Choroid plexus epithelial cell (primary cell): Measurements from ENCODE around the gene MARK4.

ENCODE experiments used
- DNase-seq: peaks from one replicate; pipeline ENCODE4 v3.0.0-alpha.2; 2010; ENCODE audit warnings: low read depth
- H3K4me3 ChIP-seq: 2 replicates; pipeline ENCODE4 v1.5.1; 2011; ENCODE audit warnings: low read depth, mild to moderate bottlenecking, control low read depth, low read length, moderate library complexity
- TF ChIP-seq, protein P1 (sequence below): conservative IDR thresholded peaks from 2 replicates; pipeline ENCODE4 v1.5.1; 2011; ENCODE audit warnings: low read depth, mild to moderate bottlenecking, control low read depth, inconsistent platforms, low read length, moderate library complexity

The MARK4 gene

DNA sequence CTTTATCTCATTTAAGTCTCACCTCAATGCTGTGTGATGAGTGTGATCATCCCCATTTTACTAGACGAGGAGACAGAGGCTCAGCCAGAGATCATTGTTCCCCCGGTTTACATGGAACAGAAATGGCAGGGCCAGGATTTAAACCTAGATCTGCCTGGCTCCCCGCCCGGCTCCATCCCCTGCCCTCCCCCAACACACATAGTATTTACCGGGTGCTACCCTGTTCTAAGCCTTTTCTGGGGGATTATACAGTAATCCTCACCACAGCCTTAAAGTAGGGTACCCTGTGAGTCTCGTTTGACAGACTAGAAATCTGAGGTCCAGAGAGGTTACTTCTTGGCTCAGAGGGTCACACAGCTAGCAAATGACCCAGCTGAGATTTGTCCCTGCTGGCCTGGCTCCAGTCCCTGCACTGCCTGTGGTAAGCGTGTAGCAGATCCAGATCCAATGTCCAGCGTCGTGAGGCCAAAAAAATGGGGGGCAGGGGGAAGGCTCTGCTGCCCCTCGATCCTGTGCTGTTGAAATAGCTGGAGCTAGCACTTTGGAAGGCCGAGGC is 85.7 kb downstream of the MARK4 start:
- no peak overlapping the region for H3K4me3 ChIP-seq
- TF ChIP-seq, protein P1, sequence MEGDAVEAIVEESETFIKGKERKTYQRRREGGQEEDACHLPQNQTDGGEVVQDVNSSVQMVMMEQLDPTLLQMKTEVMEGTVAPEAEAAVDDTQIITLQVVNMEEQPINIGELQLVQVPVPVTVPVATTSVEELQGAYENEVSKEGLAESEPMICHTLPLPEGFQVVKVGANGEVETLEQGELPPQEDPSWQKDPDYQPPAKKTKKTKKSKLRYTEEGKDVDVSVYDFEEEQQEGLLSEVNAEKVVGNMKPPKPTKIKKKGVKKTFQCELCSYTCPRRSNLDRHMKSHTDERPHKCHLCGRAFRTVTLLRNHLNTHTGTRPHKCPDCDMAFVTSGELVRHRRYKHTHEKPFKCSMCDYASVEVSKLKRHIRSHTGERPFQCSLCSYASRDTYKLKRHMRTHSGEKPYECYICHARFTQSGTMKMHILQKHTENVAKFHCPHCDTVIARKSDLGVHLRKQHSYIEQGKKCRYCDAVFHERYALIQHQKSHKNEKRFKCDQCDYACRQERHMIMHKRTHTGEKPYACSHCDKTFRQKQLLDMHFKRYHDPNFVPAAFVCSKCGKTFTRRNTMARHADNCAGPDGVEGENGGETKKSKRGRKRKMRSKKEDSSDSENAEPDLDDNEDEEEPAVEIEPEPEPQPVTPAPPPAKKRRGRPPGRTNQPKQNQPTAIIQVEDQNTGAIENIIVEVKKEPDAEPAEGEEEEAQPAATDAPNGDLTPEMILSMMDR = no peak
- no peak for DNase-seq

DNA sequence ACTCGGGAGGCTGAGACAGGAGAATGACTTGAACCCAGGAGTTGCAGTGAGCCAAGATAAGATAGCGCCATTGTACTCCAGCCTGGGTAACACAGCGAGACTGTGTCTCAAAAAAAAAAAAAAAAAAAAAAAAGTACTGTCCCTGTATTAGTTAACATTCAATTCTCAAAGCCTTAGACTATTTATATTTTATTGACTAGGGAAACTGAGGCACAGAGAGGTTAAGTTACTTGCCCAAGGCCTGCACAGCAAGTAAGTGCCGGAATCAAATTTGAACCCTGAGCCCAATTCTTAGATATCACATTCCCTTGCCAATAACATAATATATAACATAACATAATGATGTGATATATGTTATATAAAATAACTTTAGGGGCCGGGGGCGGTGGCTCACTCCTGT is 88.6 kb downstream of the MARK4 start:
- no peak overlapping the region for H3K4me3 ChIP-seq
- DNase-seq = no peak
- TF ChIP-seq, protein P1 = no peak

DNA sequence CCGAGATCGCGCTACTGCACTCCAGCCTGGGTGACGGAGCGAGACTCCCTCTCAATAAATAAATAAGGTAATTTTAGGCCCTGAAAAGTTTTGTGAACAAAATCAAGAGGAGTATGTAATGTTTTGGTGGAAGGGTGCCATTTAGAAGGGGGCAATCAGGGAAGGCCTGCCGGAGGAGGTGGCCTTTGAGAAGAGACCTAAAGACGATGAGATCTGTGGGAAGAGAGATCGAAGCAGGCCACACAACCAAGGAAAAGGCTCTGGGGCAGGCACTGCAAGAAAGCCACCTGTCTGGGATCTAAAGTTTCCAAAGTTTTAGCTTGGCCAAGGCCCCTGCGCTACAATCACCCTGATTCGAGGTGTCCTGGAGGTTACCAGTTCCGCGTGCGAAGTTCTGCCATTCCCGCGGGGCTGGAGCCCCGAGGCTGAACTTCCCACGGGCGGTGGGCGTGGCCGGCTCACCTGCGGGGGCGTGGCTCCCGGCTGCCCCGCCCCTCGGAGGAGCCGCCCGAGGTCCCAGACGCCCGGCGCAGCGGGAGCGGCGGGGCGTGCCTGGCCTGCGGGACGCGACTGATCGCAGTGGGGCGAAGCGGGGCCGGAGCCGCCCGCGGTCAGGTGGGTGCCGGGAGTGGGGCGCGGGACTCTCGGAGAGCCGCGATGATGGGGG is 89.3 kb downstream of the MARK4 start, which contains the start of gene KLC3:
TSS of gene KLC3 (plus strand) at position 519 of the 667 bp plus-strand sequence. CDS start 4,792 bp downstream, outside the sequence.
- TF ChIP-seq, protein P1 = no peak
- H3K4me3 ChIP-seq = no peak within 1 kb of the TSS
- DNase-seq = no peak

DNA sequence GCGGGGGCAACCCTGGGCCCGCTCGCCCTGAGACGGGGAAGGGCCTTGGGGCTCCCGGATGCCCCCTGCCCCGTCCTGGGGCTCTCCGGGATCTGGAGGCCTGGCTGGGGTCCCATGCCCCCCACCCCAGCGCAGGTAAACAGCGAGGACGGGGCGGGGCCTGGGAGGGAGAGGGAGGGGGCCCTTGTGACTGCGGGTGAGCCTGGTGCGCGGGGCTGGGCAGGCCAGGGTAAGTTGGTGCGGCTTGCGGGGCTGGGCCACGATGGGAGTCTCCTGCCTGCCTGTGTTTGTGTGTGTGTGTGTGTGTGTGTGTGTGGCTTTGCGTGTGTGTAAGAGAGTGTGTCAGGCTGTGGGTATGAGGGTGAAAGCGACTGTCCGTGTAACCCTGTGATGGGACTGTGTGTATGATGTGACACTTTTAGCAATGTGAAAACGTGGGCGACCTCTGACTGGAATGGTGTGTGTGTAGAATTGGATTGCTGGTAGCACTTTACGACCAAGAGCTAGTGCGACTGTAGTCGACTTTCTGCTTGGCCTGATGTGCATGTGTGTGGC is 89.9 kb downstream of the MARK4 start:
- H3K4me3 ChIP-seq = no peak overlapping the region
- peak; percentile 13 for DNase-seq
- TF ChIP-seq, protein P1 = no peak

DNA sequence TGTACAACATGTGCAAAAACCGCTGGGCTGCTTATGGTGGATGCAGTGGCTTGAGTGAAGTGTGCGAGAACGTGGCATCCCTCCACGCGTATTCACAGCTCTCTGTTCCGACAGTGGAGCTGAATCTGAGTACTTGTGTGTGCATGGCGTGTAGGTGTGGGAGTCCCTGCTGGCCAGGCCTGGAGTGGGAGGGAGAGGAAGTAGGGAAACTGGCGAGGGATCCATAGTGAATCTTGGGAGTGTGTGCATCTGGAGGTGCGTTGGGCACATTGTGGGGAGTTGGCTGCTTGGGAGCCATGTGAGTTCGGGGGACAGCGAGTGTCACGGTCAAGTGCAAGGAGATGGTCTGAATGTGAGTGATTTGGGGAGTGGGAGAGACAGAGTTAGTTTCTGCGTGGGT is 91.8 kb downstream of the MARK4 start:
- no peak for DNase-seq
- TF ChIP-seq, protein P1 = no peak
- H3K4me3 ChIP-seq = no peak overlapping the region

DNA sequence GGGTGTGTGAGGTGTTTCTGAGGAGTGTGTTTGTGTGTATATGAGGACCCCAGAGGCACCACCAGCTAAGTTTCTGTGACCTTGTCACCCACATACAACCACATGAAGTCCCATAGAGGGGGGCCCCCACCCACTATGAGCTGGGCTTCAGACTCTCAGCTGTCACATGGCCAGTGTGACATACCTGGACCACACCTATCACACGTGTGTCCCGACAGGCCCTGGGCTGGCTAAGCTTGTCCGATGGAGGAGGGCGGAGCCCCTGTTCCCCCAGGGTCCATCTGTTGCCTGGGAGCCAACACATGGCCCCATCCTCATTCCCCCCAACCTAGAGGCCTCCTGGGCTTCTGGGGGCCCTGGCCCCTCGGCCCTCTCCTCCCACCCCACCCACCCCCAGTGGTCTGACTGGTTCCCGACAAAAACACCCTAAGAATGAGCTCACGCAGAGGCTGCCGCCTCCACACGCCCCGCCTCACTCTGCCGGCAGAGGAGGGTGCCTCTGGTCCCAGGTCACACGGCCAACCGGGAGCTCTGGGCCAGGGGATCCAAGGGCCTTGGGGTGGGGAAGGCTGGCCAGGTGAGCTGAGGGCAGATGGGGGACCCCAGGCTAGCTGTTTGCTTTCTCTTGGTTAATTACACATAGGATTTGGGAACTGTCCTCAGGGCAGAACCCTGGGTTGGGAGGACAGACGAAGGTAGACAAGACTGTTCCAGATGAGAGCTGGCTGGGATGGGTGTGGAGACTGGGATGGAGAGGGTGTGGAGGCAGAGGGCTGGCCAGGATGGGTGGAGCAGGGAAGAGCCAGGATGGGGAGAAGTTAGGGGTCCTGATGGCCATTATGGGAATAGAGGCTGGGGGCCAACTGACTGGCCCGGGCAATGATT is 93.8 kb downstream of the MARK4 start:
- TF ChIP-seq, protein P1 = no peak
- no peak for DNase-seq
- H3K4me3 ChIP-seq = no peak overlapping the region
